H1 (cell line): ENCODE results near the gene ZNF786. TPM values are rescaled to one million over a fixed set of nuclear protein-coding genes. Genes with fewer than 3 reads are reported as not detected.

ENCODE experiments used
- CTCF ChIA-PET: fragments of 300-600 bp; sonication (Branson Sonifier 250); formaldehyde crosslinking; loops from one replicate; lab custom pipeline; 2021; ENCODE audit not compliant: partially characterized antibody; lab: Charles Lee
- POLR2A ChIA-PET: fragments of 300-600 bp; sonication (Branson Sonifier 250); formaldehyde crosslinking; loops from one replicate; lab custom pipeline; 2021; ENCODE audit warnings: inconsistent platforms; ENCODE audit not compliant: partially characterized antibody; lab: Charles Lee
- DNase-seq, 2 experiments: peaks; one replicate each; pipeline versions ENCODE4 v3.0.0 to v3.0.0-alpha.2; 2010 to 2022; ENCODE audit warnings: low spot score in 2 of 2, low read depth in 1 of 2, mixed read lengths in 1 of 2
- FAIRE-seq: peaks from 2 replicates; lab custom pipeline; 2011; peaks lifted over from hg19 to GRCh38; lab: Jason Lieb, UNC
- H2AFZ ChIP-seq: 2 replicates; pipeline ENCODE4 v1.8.1; 2012; ENCODE audit warnings: low read length, inconsistent platforms
- H2AK5ac ChIP-seq: 2 replicates; pipeline ENCODE4 v1.6.1; 2013; ENCODE audit warnings: low read depth, low read length
- H2BK120ac ChIP-seq: replicated peaks from 2 replicates; pipeline ENCODE3; 2013; ENCODE audit warnings: low read depth, low read length, inconsistent platforms
- H2BK12ac ChIP-seq: 2 replicates; pipeline ENCODE4 v1.6.1; 2013; ENCODE audit warnings: low read depth, low read length
- H2BK15ac ChIP-seq: 2 replicates; pipeline ENCODE4 v1.6.1; 2013; ENCODE audit warnings: low read length
- H2BK20ac ChIP-seq: 2 replicates; pipeline ENCODE4 v1.6.1; 2013; ENCODE audit warnings: low read length
- H2BK5ac ChIP-seq: 2 replicates; pipeline ENCODE4 v1.6.1; 2013; ENCODE audit warnings: low read depth, low read length
- H3K14ac ChIP-seq: 2 replicates; pipeline ENCODE4 v1.6.1; 2013; ENCODE audit warnings: inconsistent platforms; ENCODE audit not compliant: insufficient read length
- H3K18ac ChIP-seq: 2 replicates; pipeline ENCODE4 v1.6.1; 2013; ENCODE audit warnings: low read length; ENCODE audit errors: extremely low read depth
- H3K23ac ChIP-seq: 2 replicates; pipeline ENCODE4 v1.6.1; 2013; ENCODE audit warnings: inconsistent platforms; ENCODE audit not compliant: insufficient read length
- H3K23me2 ChIP-seq: 2 replicates; pipeline ENCODE4 v1.6.1; 2013; ENCODE audit warnings: low read depth, low read length
- H3K27ac ChIP-seq: 2 replicates; pipeline ENCODE4 v1.6.1; 2011; ENCODE audit warnings: low read depth, low read length, inconsistent platforms
- H3K27me3 ChIP-seq, 4 experiments: replicated peaks in 1 of 4; 1 replicate in 1 of 4; 2 replicates in 3 of 4; pipeline versions ENCODE4 v1.6.1 to v1.8.1; 2011 to 2013; ENCODE audit warnings: low read length in 3 of 4, mild to moderate bottlenecking in 3 of 4, inconsistent platforms in 2 of 4, mixed read lengths in 2 of 4, moderate library complexity in 1 of 4; ENCODE audit not compliant: control insufficient read depth in 3 of 4, insufficient read depth in 3 of 4; ENCODE audit errors: extremely low read depth in 1 of 4
- H3K36me3 ChIP-seq, 4 experiments: 2 replicates each; pipeline versions ENCODE4 v1.6.1 to v1.8.1; 2011 to 2013; ENCODE audit warnings: mild to moderate bottlenecking in 4 of 4, low read length in 3 of 4, moderate library complexity in 2 of 4, control low read depth in 1 of 4, inconsistent platforms in 1 of 4; ENCODE audit not compliant: insufficient read depth in 4 of 4, control insufficient read depth in 2 of 4
- H3K4ac ChIP-seq: replicated peaks from 2 replicates; pipeline ENCODE3; 2013; ENCODE audit warnings: low read length, low read depth, mixed read lengths, inconsistent platforms; ENCODE audit not compliant: insufficient read length
- H3K4me1 ChIP-seq, 4 experiments: replicated peaks in 1 of 4; 1 replicate in 1 of 4; 2 replicates in 3 of 4; pipeline versions ENCODE4 v1.6.1 to v1.8.1; 2011 to 2013; ENCODE audit warnings: low read length in 3 of 4, inconsistent platforms in 2 of 4, mixed read lengths in 1 of 4; ENCODE audit not compliant: insufficient read depth in 4 of 4, control insufficient read depth in 3 of 4
- H3K4me2 ChIP-seq, 2 experiments: 2 replicates each; pipeline versions ENCODE4 v1.6.1 to v1.8.1; 2011 to 2013; ENCODE audit warnings: low read depth in 2 of 2, low read length in 2 of 2, control low read depth in 1 of 2, inconsistent platforms in 1 of 2, mild to moderate bottlenecking in 1 of 2; ENCODE audit not compliant: insufficient read depth in 1 of 2
- H3K4me3 ChIP-seq, 4 experiments: fragments of 200-600, 300-600 bp in 1 of 4; sonication (generic), shearing (Covaris generic), sonication (Bioruptor Twin) in 1 of 4; 2 replicates each; pipeline versions ENCODE4 v1.5.1 to v1.8.1; 2011 to 2016; ENCODE audit warnings: low read length in 4 of 4, low read depth in 3 of 4, control low read depth in 2 of 4, inconsistent platforms in 2 of 4, mild to moderate bottlenecking in 2 of 4, mixed read lengths in 1 of 4, moderate library complexity in 1 of 4; ENCODE audit not compliant: insufficient read depth in 2 of 4; ENCODE audit errors: extremely low read depth in 1 of 4
- H3K56ac ChIP-seq: replicated peaks from 2 replicates; pipeline ENCODE3; 2013; ENCODE audit warnings: low read depth, mild to moderate bottlenecking, mixed read lengths, low read length, inconsistent platforms; ENCODE audit not compliant: insufficient read length
- H3K79me1 ChIP-seq: 2 replicates; pipeline ENCODE4 v1.6.1; 2013; ENCODE audit warnings: low read depth, low read length, control low read depth
- H3K79me2 ChIP-seq, 2 experiments: 2 replicates each; pipeline versions ENCODE4 v1.6.1 to v1.8.1; 2012 to 2013; ENCODE audit warnings: low read length in 2 of 2, mild to moderate bottlenecking in 2 of 2, inconsistent platforms in 1 of 2; ENCODE audit not compliant: insufficient read depth in 2 of 2, control insufficient read depth in 1 of 2
- H3K9ac ChIP-seq, 4 experiments: replicated peaks in 1 of 4; 1 replicate in 1 of 4; 2 replicates in 3 of 4; pipeline versions ENCODE4 v1.6.1 to v1.8.1; 2011 to 2013; ENCODE audit warnings: low read depth in 3 of 4, low read length in 3 of 4, control low read depth in 2 of 4, mild to moderate bottlenecking in 2 of 4, moderate library complexity in 2 of 4, inconsistent platforms in 1 of 4; ENCODE audit errors: extremely low read depth in 1 of 4
- H3K9me3 ChIP-seq, 2 experiments: 2 replicates each; pipeline versions ENCODE4 v1.6.1 to v1.8.1; 2012 to 2013; ENCODE audit warnings: mild to moderate bottlenecking in 2 of 2, moderate library complexity in 2 of 2, control low read depth in 1 of 2, inconsistent platforms in 1 of 2, low read depth in 1 of 2, low read length in 1 of 2, mixed read lengths in 1 of 2; ENCODE audit not compliant: insufficient read depth in 2 of 2
- H4K20me1 ChIP-seq, 2 experiments: replicated peaks in 1 of 2; 2 replicates each; pipeline versions ENCODE3 to v1.8.1; 2011 to 2013; ENCODE audit warnings: inconsistent platforms in 2 of 2, low read length in 2 of 2, mild to moderate bottlenecking in 1 of 2; ENCODE audit not compliant: insufficient read depth in 2 of 2, control insufficient read depth in 1 of 2
- H4K5ac ChIP-seq: 2 replicates; pipeline ENCODE4 v1.6.1; 2013; ENCODE audit warnings: low read length, low read depth, mixed read lengths, inconsistent platforms; ENCODE audit not compliant: insufficient read length
- H4K8ac ChIP-seq: 2 replicates; pipeline ENCODE4 v1.8.0; 2013; ENCODE audit warnings: mild to moderate bottlenecking, moderate library complexity, low read length, inconsistent platforms; ENCODE audit not compliant: insufficient read depth; ENCODE audit errors: extremely low read depth
- H4K91ac ChIP-seq: replicated peaks from 2 replicates; pipeline ENCODE3; 2013; ENCODE audit warnings: low read length, mixed read lengths, inconsistent platforms; ENCODE audit not compliant: insufficient read length
- CEBPB ChIP-seq: IDR thresholded peaks from 2 replicates; pipeline ENCODE4 v1.6.1; 2012; ENCODE audit warnings: low read depth, low read length
- NRF1 ChIP-seq: IDR thresholded peaks from 2 replicates; pipeline ENCODE4 v1.6.1; 2011; ENCODE audit warnings: mild to moderate bottlenecking, low read depth, low read length, improper control_type of control experiment
- RAD21 ChIP-seq, 2 experiments: IDR thresholded peaks in 1 of 2; conservative IDR thresholded peaks in 1 of 2; 2 replicates each; pipeline ENCODE4 v1.6.1; 2011; ENCODE audit warnings: low read depth in 2 of 2, low read length in 2 of 2, improper control_type of control experiment in 1 of 2, inconsistent platforms in 1 of 2, mild to moderate bottlenecking in 1 of 2, moderate library complexity in 1 of 2
- SRF ChIP-seq: IDR thresholded peaks from 2 replicates; pipeline ENCODE4 v1.6.1; 2011; ENCODE audit warnings: mild to moderate bottlenecking, low read depth, low read length, moderate library complexity
- TEAD4 ChIP-seq: IDR thresholded peaks from 2 replicates; pipeline ENCODE4 v1.6.1; 2012; ENCODE audit warnings: low read depth, low read length, inconsistent platforms, mixed read lengths
- WGBS, 2 experiments: shearing (Covaris generic) in 1 of 2; methylation state at CpG; one replicate each; pipeline versions ENCODE4 v1.1.6 to v1.1.7; 2013 to 2015; ENCODE audit warnings: low lambda C conversion rate in 2 of 2, mixed read lengths in 2 of 2, inconsistent platforms in 1 of 2, low coverage in 1 of 2, missing lambda C conversion rate in 1 of 2; ENCODE audit not compliant: insufficient replicate concordance in 2 of 2, insufficient coverage in 1 of 2, insufficient read length in 1 of 2; ENCODE audit errors: extremely low coverage in 1 of 2, missing lambda C conversion rate in 1 of 2; 5-methylcytosine and 5-hydroxymethylcytosine counted together
- polyA plus RNA-seq, 7 experiments: library from polyadenylated mRNA; depleted of rRNA in 3 of 7; stranded (reverse) in 5 of 7; unstranded in 2 of 7; fragments of >200 nt in 5 of 7; fragments of 200-250 nt in 2 of 7; gene quantifications; 1 replicate in 5 of 7; 2 replicates in 1 of 7; 4 replicates in 1 of 7; pipeline versions ENCODE4 v1.2.1 to v1.2.3, GENCODE V29; 2011 to 2013; ENCODE audit warnings: missing spikeins in 2 of 7, mixed read lengths in 2 of 7
- total RNA-seq: library from RNA; stranded (reverse); fragmentation: NEBNext Ultra II Directional; extraction: Animal tissue kit (Norgen Biotek cat#: 25700); gene quantifications from 2 replicates; pipeline ENCODE4 v1.2.1, GENCODE V29; 2021

ZNF786 gene
- total and polyA plus RNA-seq, 2 of the 8 experiments (the other 6 are each of a cell fraction or from before 2014, with no cell fraction given), result 7.7 to 16.3 TPM

GRCh38 chr7:149041350-149041749 lies 49.2 kb downstream of the ZNF786 start:
- Histone ChIP-seq H3K23ac (no peak overlapping the region), H3K79me2 (no peaks in the 10 kb centered on the region), H2BK120ac (no peak overlapping the region), H4K8ac (no peak overlapping the region), H3K79me1 (no peaks in the 10 kb centered on the region), H4K20me1 (no peaks in the 10 kb centered on the region), H3K18ac (no peak overlapping the region), H3K27ac (no peak overlapping the region), H3K9me3 (peaks cover 0 to 6% of the 10 kb centered on the region in 2 experiments; a peak in 1 of 4 replicates), H3K23me2 (no peaks in the 10 kb centered on the region), H3K56ac (no peak overlapping the region), H4K5ac (no peak overlapping the region), H3K4ac (no peak overlapping the region), H2AK5ac (no peak overlapping the region), H2AFZ (no peak overlapping the region), H2BK5ac (no peak overlapping the region), H2BK15ac (no peak overlapping the region), H3K9ac (no peak overlapping the region), H3K4me2 (no peak overlapping the region), H3K4me1 (no peaks in the 10 kb centered on the region), H2BK20ac (no peak overlapping the region), H4K91ac (no peak overlapping the region), H2BK12ac (no peak overlapping the region), H3K27me3 (no peaks in the 10 kb centered on the region), H3K4me3 (no peak overlapping the region), H3K14ac (no peak overlapping the region), H3K36me3 (no peaks in the 10 kb centered on the region)
- DNase-seq, result no peak
- CTCF ChIA-PET, result interaction anchor here (1.2 kb wide), 1 partner anchor 24 kb away, joined by 5 read pairs; no protein-coding TSS in a partner anchor
- POLR2A ChIA-PET, result interaction anchor here (0.7 kb wide), 1 partner anchor 12 kb away, joined by 3 read pairs; no protein-coding TSS in a partner anchor
- 87% methylated on average over 5 of the region's 5 CpGs; no CpG with 5 or more reads in 1 of the 2 experiments for WGBS, 2 experiments
- no peak for FAIRE-seq
- no peak for TF ChIP-seq CEBPB
- TF ChIP-seq RAD21 (IDR thresholded peaks at IDR 0.05 in 1 of 2, conservative IDR thresholded peaks at IDR 0.05 in 1 of 2; ENCODE audit: low read depth in 2 of 2, low read length in 2 of 2), result no peak
- TF ChIP-seq NRF1, result no peak
- no peak for TF ChIP-seq TEAD4
- TF ChIP-seq SRF, result no peak
